CD14-positive monocyte (primary cell): ENCODE measurements around the gene SINHCAF. TPM values are rescaled to one million over a fixed set of nuclear protein-coding genes. Genes with fewer than 3 reads are reported as not detected.

Experiments used
- DNase-seq, 3 donors: peaks; one replicate each; pipeline ENCODE4 v3.0.0-alpha.2; 2011 to 2022
- H2AFZ ChIP-seq: 2 replicates; pipeline ENCODE4 v1.6.0; 2012; ENCODE audit warnings: mild to moderate bottlenecking, low read depth, low read length, inconsistent platforms; ENCODE audit not compliant: insufficient read depth, poor library complexity, severe bottlenecking
- H3K27ac ChIP-seq, 2 donors: 1 replicate in 1 of 2; 2 replicates in 1 of 2; pipeline ENCODE4 v1.5.1; 2012 to 2013; ENCODE audit warnings: low read length in 2 of 2, control low read depth in 1 of 2, inconsistent platforms in 1 of 2, low read depth in 1 of 2, mild to moderate bottlenecking in 1 of 2
- H3K27me3 ChIP-seq, 2 donors: one replicate each; pipeline versions ENCODE4 v1.6.0 to v1.6.1; 2011 to 2013; ENCODE audit warnings: low read length in 2 of 2; ENCODE audit not compliant: control insufficient read depth in 2 of 2, insufficient read depth in 2 of 2
- H3K36me3 ChIP-seq, 2 donors: replicated peaks in 1 of 2; 1 replicate in 1 of 2; 2 replicates in 1 of 2; pipeline versions ENCODE4 v1.5.1 to v1.6.1; 2012 to 2013; ENCODE audit warnings: low read length in 2 of 2, control low read depth in 1 of 2, inconsistent platforms in 1 of 2, mild to moderate bottlenecking in 1 of 2; ENCODE audit not compliant: insufficient read depth in 2 of 2, control insufficient read depth in 1 of 2
- H3K4me1 ChIP-seq, 2 donors: 1 replicate in 1 of 2; 2 replicates in 1 of 2; pipeline versions ENCODE4 v1.5.1 to v1.6.1; 2012 to 2013; ENCODE audit warnings: low read length in 2 of 2, control low read depth in 1 of 2, inconsistent platforms in 1 of 2, mild to moderate bottlenecking in 1 of 2, moderate library complexity in 1 of 2; ENCODE audit not compliant: insufficient read depth in 2 of 2, control insufficient read depth in 1 of 2
- H3K4me2 ChIP-seq: replicated peaks from 2 replicates; pipeline ENCODE3; 2012; ENCODE audit warnings: low read length, moderate library complexity, mild to moderate bottlenecking; ENCODE audit not compliant: poor library complexity, severe bottlenecking; ENCODE audit errors: extremely low read depth
- H3K4me3 ChIP-seq, 3 experiments: fragments of 200-600 bp in 1 of 3; sonication (generic) in 1 of 3; replicated peaks in 1 of 3; 1 replicate in 2 of 3; 2 replicates in 1 of 3; pipeline ENCODE4 v1.5.1; 2011 to 2013; ENCODE audit warnings: low read length in 3 of 3, mild to moderate bottlenecking in 3 of 3, control low read depth in 2 of 3, low read depth in 2 of 3, inconsistent platforms in 1 of 3, moderate library complexity in 1 of 3
- H3K79me2 ChIP-seq: 2 replicates; pipeline ENCODE4 v1.6.0; 2012; ENCODE audit warnings: mild to moderate bottlenecking, control low read depth, inconsistent platforms, low read length, moderate library complexity; ENCODE audit not compliant: insufficient read depth
- H3K9ac ChIP-seq: 2 replicates; pipeline ENCODE4 v1.6.0; 2017; ENCODE audit warnings: low read length, mild to moderate bottlenecking; ENCODE audit not compliant: insufficient read depth, poor library complexity, severe bottlenecking
- H3K9me3 ChIP-seq, 2 donors: replicated peaks in 1 of 2; 1 replicate in 1 of 2; 2 replicates in 1 of 2; pipeline versions ENCODE4 v1.5.1 to v1.6.1; 2012 to 2013; ENCODE audit warnings: low read length in 2 of 2, control low read depth in 1 of 2; ENCODE audit not compliant: control insufficient read depth in 1 of 2, insufficient read depth in 1 of 2
- H4K20me1 ChIP-seq: 2 replicates; pipeline ENCODE4 v1.6.0; 2012; ENCODE audit warnings: mild to moderate bottlenecking, low read length, control low read depth, moderate library complexity; ENCODE audit not compliant: insufficient read depth
- H3K27ac Mint-ChIP-seq, 7 donors: one replicate each; pipeline ENCODE4 v1.8.0; 2020; ENCODE audit warnings: mild to moderate bottlenecking in 7 of 7, mixed read lengths in 7 of 7, moderate library complexity in 6 of 7, inconsistent platforms in 2 of 7
- H3K27me3 Mint-ChIP-seq, 3 donors: one replicate each; pipeline ENCODE4 v1.8.0; 2021 to 2022; ENCODE audit warnings: low read depth in 3 of 3, mild to moderate bottlenecking in 3 of 3, mixed read lengths in 3 of 3, moderate library complexity in 3 of 3, inconsistent platforms in 1 of 3
- H3K36me3 Mint-ChIP-seq, 2 donors: one replicate each; pipeline ENCODE4 v1.8.0; 2020; ENCODE audit warnings: mixed read lengths in 2 of 2, inconsistent platforms in 1 of 2, mild to moderate bottlenecking in 1 of 2
- H3K4me1 Mint-ChIP-seq: one replicate; pipeline ENCODE4 v1.8.0; 2020; ENCODE audit warnings: mild to moderate bottlenecking, mixed read lengths
- H3K4me3 Mint-ChIP-seq, 2 donors: one replicate each; pipeline ENCODE4 v1.8.0; 2020; ENCODE audit warnings: mild to moderate bottlenecking in 2 of 2, mixed read lengths in 2 of 2, moderate library complexity in 1 of 2
- H3K9me3 Mint-ChIP-seq, 7 donors: one replicate each; pipeline ENCODE4 v1.8.0; 2020 to 2022; ENCODE audit warnings: mixed read lengths in 7 of 7, mild to moderate bottlenecking in 6 of 7, moderate library complexity in 6 of 7, inconsistent platforms in 2 of 7
- CTCF ChIP-seq: fragments of 200-600 bp; IDR thresholded peaks from one replicate; pipeline ENCODE4 v1.8.0; 2022; ENCODE audit warnings: antibody characterized with exemption, mild to moderate bottlenecking
- WGBS: methylation state at CpG from one replicate; pipeline ENCODE4 v1.1.5; 2013; ENCODE audit warnings: missing lambda C conversion rate; ENCODE audit not compliant: insufficient coverage; 5-methylcytosine and 5-hydroxymethylcytosine counted together
- intact Hi-C, 2 donors: fragments of 100-400 bp; cut with micrococcal nuclease; formaldehyde crosslinking; loops; one replicate each; pipeline versions ENCODE4 v1.15.0 to v1.15.1; 2023
- polyA plus RNA-seq, 3 donors: library from polyadenylated mRNA; depleted of rRNA in 1 of 3; unstranded in 2 of 3; stranded (reverse) in 1 of 3; fragments of 300-500 nt in 2 of 3; fragments of >200 nt in 1 of 3; fragmentation: Illumina TruSeq in 2 of 3; gene quantifications; 1 replicate in 2 of 3; 2 replicates in 1 of 3; pipeline ENCODE4 v1.2.3, GENCODE V29; 2012 to 2021

The SINHCAF gene
- polyA plus RNA-seq, 3 donors: 14.2 to 20.2 (median 20.1) TPM

GRCh38 chr12:31311634-31312258, 14.2 kb downstream of the SINHCAF start:
- intact Hi-C loops: no loop called here
- no peak overlapping the region for H3K4me2 ChIP-seq
- no peak overlapping the region for H3K4me3 ChIP-seq
- peaks cover 93% of the 10 kb centered on the region for H4K20me1 ChIP-seq
- no peak overlapping the region for H2AFZ ChIP-seq
- no peak overlapping the region for H3K27ac ChIP-seq
- H3K36me3 ChIP-seq: no peaks in the 10 kb centered on the region
- peaks cover 7 to 12% of the 10 kb centered on the region in 2 donors for H3K36me3 Mint-ChIP-seq
- peak overlapping the region in 2 of 7 donors; percentile 51 to 63 for H3K27ac Mint-ChIP-seq
- no peak overlapping the region for H3K9ac ChIP-seq
- H3K4me1 ChIP-seq: peaks cover 4 to 9% of the 10 kb centered on the region in 2 donors
- H3K9me3 ChIP-seq: no peaks in the 10 kb centered on the region
- no CpG with 5 or more reads among the region's 2 CpGs for WGBS
- H3K9me3 Mint-ChIP-seq: no peaks in the 10 kb centered on the region
- H3K79me2 ChIP-seq: peaks cover 100% of the 10 kb centered on the region
- H3K4me1 Mint-ChIP-seq: peaks cover 13% of the 10 kb centered on the region
- no peaks in the 10 kb centered on the region for H3K27me3 ChIP-seq
- no peak overlapping the region for H3K4me3 Mint-ChIP-seq
- TF ChIP-seq CTCF: no peak
- no peaks in the 10 kb centered on the region for H3K27me3 Mint-ChIP-seq
- no peak for DNase-seq

GRCh38 chr12:31310488-31310887, 15.5 kb downstream of the SINHCAF start:
- H3K4me2 ChIP-seq: no peak overlapping the region
- H3K4me3 Mint-ChIP-seq: no peak overlapping the region
- H3K36me3 ChIP-seq: peaks cover 0 to 2% of the 10 kb centered on the region in 2 donors
- no peak overlapping the region for H3K9ac ChIP-seq
- no peak overlapping the region for H2AFZ ChIP-seq
- no peak for DNase-seq
- peaks cover 100% of the 10 kb centered on the region for H3K79me2 ChIP-seq
- H4K20me1 ChIP-seq: peaks cover 93% of the 10 kb centered on the region
- no peak overlapping the region for H3K4me3 ChIP-seq
- peaks cover 4 to 6% of the 10 kb centered on the region in 2 donors for H3K4me1 ChIP-seq
- no peak overlapping the region for H3K27ac ChIP-seq
- no peak for TF ChIP-seq CTCF
- no peaks in the 10 kb centered on the region for H3K27me3 ChIP-seq
- no peaks in the 10 kb centered on the region for H3K9me3 Mint-ChIP-seq
- no peaks in the 10 kb centered on the region for H3K9me3 ChIP-seq
- peaks cover 7 to 12% of the 10 kb centered on the region in 2 donors for H3K36me3 Mint-ChIP-seq
- WGBS: 100% methylated on average over 2 of the region's 2 CpGs
- H3K4me1 Mint-ChIP-seq: peaks cover 12% of the 10 kb centered on the region
- peak overlapping the region in 1 of 7 donors; percentile 21 for H3K27ac Mint-ChIP-seq
- intact Hi-C loops: no loop called here
- no peaks in the 10 kb centered on the region for H3K27me3 Mint-ChIP-seq
